ENCODE data around the gene ALDH1A1. TPM values are rescaled to one million over a fixed set of nuclear protein-coding genes. Genes with fewer than 3 reads are reported as not detected.

The ALDH1A1 gene
- total RNA-seq, 2 experiments from 2014 or later, result not detected

DNA sequence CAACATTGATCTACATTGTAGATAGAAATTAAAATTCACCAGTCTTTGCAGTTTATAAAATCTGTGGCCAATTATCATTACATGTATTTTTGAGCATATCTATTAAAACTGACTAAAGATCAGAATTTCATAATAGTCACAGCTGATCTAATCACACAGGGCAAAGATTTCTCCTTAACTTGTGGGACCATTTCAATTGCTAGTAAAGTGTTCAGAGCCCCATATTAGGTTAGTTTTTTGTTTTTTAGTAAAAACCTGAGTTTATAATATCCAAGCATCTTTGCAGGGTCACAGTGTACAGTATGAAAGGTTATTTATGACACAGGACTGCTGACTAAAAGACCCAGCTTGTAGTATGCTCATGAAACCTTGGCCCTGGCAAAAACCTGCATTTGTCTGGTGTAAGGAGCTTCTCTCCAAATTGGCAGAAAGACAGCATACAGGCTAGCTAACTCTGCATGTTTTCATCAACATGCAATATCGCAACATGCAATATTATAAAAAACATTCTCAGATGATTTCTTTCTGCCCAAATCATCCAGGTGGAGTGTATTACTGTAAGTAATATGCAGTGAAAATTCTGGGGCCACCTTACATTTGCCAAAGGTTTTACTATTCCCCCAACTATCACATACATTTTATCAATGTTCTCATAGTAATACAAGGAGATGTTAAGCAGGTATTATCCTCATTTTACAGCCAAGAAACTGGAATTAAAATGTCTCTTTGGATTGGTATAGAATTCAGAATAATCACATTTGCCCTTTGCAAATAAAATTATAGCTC, 37.7 kb upstream of the ALDH1A1 start:
- Histone ChIP-seq H3K79me2 (ENCODE audit: insufficient read depth, low read depth, low read length) (no peaks in the 10 kb centered on the region), H3K9me3 (ENCODE audit: low read length) (no peaks in the 10 kb centered on the region), H2AFZ (ENCODE audit: low read length) (no peak overlapping the region), H3K9me2 (ENCODE audit: insufficient read depth, low read length) (no peaks in the 10 kb centered on the region), H3K36me3 (ENCODE audit: insufficient read depth, low read length) (no peaks in the 10 kb centered on the region), H3K4me2 (ENCODE audit: low read length) (no peak overlapping the region), H3K4me1 (ENCODE audit: insufficient read depth, low read length, poor library complexity, severe bottlenecking) (no peaks in the 10 kb centered on the region), H3K4me3 (ENCODE audit: low read depth, low read length, poor library complexity, severe bottlenecking) (no peak overlapping the region), H3K27ac (ENCODE audit: low read depth, low read length, poor library complexity, severe bottlenecking) (no peak overlapping the region), H4K20me1 (ENCODE audit: insufficient read depth, low read length) (no peaks in the 10 kb centered on the region)
- intact Hi-C loops (cut with micrococcal nuclease; ENCODE audit: unreplicated experiment), result no loop called here
- DNase-seq (ENCODE audit: low spot score), result no peak
- CTCF ChIA-PET (ENCODE audit: unreplicated experiment), result no interaction called here
- POLR2A ChIA-PET, result interaction anchor here (1.5 kb wide), 1 partner anchor 13 kb away, joined by 4 read pairs; no protein-coding TSS in a partner anchor
- TF ChIP-seq EZH2phosphoT487 (IDR thresholded peaks at IDR 0.05; ENCODE audit: borderline replicate concordance, low read depth, low read length), result no peak
- TF ChIP-seq, protein P1, sequence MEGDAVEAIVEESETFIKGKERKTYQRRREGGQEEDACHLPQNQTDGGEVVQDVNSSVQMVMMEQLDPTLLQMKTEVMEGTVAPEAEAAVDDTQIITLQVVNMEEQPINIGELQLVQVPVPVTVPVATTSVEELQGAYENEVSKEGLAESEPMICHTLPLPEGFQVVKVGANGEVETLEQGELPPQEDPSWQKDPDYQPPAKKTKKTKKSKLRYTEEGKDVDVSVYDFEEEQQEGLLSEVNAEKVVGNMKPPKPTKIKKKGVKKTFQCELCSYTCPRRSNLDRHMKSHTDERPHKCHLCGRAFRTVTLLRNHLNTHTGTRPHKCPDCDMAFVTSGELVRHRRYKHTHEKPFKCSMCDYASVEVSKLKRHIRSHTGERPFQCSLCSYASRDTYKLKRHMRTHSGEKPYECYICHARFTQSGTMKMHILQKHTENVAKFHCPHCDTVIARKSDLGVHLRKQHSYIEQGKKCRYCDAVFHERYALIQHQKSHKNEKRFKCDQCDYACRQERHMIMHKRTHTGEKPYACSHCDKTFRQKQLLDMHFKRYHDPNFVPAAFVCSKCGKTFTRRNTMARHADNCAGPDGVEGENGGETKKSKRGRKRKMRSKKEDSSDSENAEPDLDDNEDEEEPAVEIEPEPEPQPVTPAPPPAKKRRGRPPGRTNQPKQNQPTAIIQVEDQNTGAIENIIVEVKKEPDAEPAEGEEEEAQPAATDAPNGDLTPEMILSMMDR (conservative IDR thresholded peaks at IDR 0.05; ENCODE audit: low read length), result no peak
- no TSS peak for BruUV-seq (replicated peaks)

GRCh38 chr9:72986522-72987116, 33.8 kb upstream of the ALDH1A1 start:
- intact Hi-C loops (cut with micrococcal nuclease; ENCODE audit: unreplicated experiment), result no loop called here
- ChIA-PET POLR2A (interaction anchor here (0.7 kb wide), 1 partner anchor 312 kb away, joined by 3 read pairs; no protein-coding TSS in a partner anchor), CTCF (ENCODE audit: unreplicated experiment) (no interaction called here)
- TF ChIP-seq EZH2phosphoT487 (IDR thresholded peaks at IDR 0.05; ENCODE audit: borderline replicate concordance, low read depth, low read length), result no peak
- TF ChIP-seq, protein P1 (conservative IDR thresholded peaks at IDR 0.05; ENCODE audit: low read length), result no peak
- Histone ChIP-seq H3K36me3 (ENCODE audit: insufficient read depth, low read length) (no peaks in the 10 kb centered on the region), H4K20me1 (ENCODE audit: insufficient read depth, low read length) (no peaks in the 10 kb centered on the region), H2AFZ (ENCODE audit: low read length) (no peak overlapping the region), H3K9me2 (ENCODE audit: insufficient read depth, low read length) (no peaks in the 10 kb centered on the region), H3K79me2 (ENCODE audit: insufficient read depth, low read depth, low read length) (no peaks in the 10 kb centered on the region), H3K4me3 (ENCODE audit: low read depth, low read length, poor library complexity, severe bottlenecking) (no peak overlapping the region), H3K4me2 (ENCODE audit: low read length) (no peak overlapping the region), H3K9me3 (ENCODE audit: low read length) (no peaks in the 10 kb centered on the region), H3K27ac (ENCODE audit: low read depth, low read length, poor library complexity, severe bottlenecking) (no peak overlapping the region), H3K4me1 (ENCODE audit: insufficient read depth, low read length, poor library complexity, severe bottlenecking) (no peaks in the 10 kb centered on the region)
- no TSS peak for BruUV-seq (replicated peaks)
- DNase-seq (ENCODE audit: low spot score), result no peak

GRCh38 chr9:72985746-72986145, 32.9 kb upstream of the ALDH1A1 start:
- no peak for DNase-seq (ENCODE audit: low spot score)
- ChIA-PET POLR2A (no interaction called here), CTCF (ENCODE audit: unreplicated experiment) (no interaction called here)
- intact Hi-C loops (cut with micrococcal nuclease; ENCODE audit: unreplicated experiment), result no loop called here
- no peaks in the 10 kb centered on the region for H3K9me2 ChIP-seq (ENCODE audit: insufficient read depth, low read length)
- H3K36me3 ChIP-seq (ENCODE audit: insufficient read depth, low read length), result no peaks in the 10 kb centered on the region
- H3K4me3 ChIP-seq (ENCODE audit: low read depth, low read length, poor library complexity, severe bottlenecking), result no peak overlapping the region
- H3K79me2 ChIP-seq (ENCODE audit: insufficient read depth, low read depth, low read length), result no peaks in the 10 kb centered on the region
- H4K20me1 ChIP-seq (ENCODE audit: insufficient read depth, low read length), result no peaks in the 10 kb centered on the region
- H3K27ac ChIP-seq (ENCODE audit: low read depth, low read length, poor library complexity, severe bottlenecking), result no peak overlapping the region
- no TSS peak for BruUV-seq (replicated peaks)
- H3K4me1 ChIP-seq (ENCODE audit: insufficient read depth, low read length, poor library complexity, severe bottlenecking), result no peaks in the 10 kb centered on the region
- no peaks in the 10 kb centered on the region for H3K9me3 ChIP-seq (ENCODE audit: low read length)
- H3K4me2 ChIP-seq (ENCODE audit: low read length), result no peak overlapping the region
- TF ChIP-seq EZH2phosphoT487 (IDR thresholded peaks at IDR 0.05; ENCODE audit: borderline replicate concordance, low read depth, low read length), result no peak
- TF ChIP-seq, protein P1 (conservative IDR thresholded peaks at IDR 0.05; ENCODE audit: low read length), result no peak
- H2AFZ ChIP-seq (ENCODE audit: low read length), result no peak overlapping the region
